Dedifferentiated amniotic fluid mesenchymal stem cell (primary cell): ENCODE measurements around the gene RBM28.

Experiments
- DNase-seq: peaks from one replicate; pipeline ENCODE4 v3.0.0-alpha.2; 2016; ENCODE audit errors: extremely low spot score

The RBM28 gene

DNA sequence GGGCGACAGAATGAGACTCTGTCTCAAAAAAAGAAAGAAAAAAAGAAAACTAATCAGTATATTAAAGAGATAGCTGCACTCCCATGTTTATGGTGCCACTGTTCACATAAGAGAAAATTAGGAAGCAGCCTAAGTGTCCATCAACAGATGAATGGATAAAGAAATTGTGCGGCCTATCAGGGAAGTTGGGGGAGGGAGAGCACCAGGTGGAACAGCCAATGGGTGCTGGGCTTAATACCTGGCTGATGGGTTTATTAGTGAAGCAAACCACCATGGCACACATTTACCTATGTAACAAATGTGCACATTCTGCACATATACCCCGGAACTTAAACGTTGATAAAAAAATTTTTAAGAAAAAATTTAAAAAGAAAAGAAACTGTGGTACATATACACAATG, 26.8 kb upstream of the RBM28 start:
- DNase-seq, result no peak

DNA sequence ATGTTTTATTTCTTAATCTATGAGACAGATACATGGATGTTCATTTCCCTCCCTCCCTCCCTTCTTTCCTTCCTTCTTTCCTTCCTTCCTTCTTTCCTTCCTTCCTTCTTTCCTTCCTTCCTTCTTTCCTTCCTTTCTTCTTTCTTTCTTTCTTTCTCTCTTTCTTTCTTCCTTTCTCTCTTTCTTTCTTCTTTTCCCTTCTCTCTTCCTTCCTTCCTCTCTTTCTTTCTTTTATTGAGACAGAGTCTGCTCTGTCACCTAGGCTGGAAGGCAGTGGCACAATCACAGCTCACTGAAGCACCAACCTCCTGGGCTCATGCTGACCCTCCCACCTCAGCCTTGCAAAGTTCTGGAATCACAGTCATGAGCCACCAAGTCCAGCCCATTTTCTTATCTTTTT, 23.3 kb upstream of the RBM28 start:
- no peak for DNase-seq

DNA sequence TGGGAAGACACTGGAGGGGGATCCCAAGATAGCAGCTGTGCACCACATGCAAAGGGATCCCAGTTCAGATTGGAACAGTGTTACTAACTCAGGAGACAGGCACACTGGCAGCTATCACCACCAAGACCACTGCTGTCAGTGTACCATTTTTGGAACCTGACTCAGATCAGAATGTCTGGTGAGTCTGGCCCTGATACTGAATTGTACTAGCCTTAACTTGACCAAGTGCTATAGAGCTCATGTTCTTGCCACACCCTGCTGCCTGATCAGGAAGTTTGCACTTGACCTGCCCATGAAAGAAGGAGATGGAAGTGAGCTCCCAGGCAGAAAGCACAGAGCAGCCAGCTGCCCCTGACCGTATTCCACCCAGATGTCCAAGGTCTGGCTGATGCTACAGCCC, 22.6 kb upstream of the RBM28 start:
- DNase-seq, result no peak

DNA sequence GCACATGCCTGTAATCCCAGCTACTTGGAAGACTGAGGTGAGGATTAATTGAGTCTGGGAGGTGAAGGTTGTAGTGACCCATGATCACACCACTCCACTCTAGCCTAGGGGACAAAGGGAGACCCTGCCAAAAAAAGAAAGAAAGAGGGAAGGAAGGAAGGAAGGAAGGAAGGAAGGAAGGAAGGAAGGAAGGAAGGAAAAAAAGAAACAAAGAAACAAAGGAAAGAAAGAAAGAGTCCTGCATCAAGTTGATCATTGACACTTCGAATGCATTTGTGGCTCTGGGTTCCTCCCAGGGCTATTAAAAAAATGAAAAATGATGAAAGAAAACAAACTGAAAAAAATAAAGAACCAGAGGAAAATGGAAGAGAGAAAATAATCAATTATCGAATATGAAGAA, 21.7 kb upstream of the RBM28 start:
- DNase-seq, result no peak

DNA sequence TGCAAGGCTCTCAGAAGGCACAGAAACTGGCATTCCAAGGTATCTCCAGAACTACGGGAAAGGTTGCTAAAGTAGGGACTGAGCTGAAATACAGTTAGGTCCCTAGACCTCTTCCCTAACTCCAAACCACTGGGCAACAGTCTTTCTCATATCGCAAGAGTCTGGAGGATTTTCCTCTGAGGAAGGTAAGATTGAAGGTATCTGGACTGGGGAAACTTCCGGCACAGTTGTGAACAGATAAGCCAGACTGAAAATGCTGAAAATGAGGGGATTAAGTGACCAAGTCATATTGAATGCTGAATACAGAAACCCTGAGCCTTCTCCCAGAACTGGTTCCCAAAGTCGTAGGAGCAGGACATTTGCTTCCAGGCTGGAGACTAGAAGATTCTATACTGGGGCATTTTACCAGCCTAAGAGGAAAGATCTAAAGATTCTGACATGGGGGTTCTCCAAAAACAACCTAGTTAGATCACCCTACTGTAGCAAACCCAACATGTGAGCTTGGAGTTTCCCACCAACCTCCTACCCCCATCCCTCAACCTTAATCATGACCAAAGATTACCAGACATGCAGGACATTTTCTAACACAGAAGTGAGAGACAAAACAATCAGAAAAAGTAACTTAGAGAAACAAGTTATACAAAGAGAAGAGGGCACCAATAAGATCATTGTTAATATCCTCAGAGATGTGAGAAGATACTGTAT, 20.6 kb upstream of the RBM28 start:
- DNase-seq, result no peak

DNA sequence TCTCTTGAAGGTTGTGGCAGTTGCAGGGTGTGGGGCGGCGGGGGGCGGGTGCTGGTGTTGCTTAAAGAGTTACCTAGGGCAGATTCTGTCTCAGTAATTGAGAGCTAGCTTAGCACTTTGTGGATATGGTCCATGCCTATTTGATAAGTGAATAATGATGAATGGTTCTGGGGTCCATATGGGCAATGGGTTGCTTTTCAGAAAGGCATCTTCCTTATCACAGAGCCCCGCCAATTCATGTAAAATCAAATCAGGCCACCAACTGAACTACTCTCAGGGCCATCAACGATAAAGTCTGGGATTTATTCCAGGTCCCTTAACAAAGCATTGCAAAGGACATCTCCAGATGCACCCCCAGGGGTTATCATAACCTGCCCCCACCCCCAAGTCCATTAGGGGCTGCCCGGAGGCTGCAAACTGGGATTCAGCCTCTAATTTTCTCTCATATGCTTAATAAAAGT, 19.6 kb upstream of the RBM28 start:
- DNase-seq, result no peak

DNA sequence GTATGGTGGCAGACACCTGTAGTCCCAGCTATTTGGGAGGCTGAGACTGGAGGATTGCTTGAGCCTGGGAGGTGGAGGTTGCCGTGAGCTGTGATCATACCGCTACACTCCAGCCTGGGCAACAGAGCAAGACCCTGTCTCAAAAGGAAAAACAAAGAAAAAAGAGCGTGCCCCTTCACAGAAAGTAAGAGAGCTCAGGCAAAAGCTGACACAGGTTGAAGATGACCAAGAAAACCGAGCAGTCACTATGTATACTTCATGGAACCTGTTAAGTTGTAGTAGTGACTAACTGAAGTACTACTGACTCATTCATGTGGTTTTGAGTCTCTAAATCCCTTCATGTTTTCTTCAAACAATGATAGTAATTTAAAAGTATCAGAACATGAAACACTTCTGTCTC, 19.0 kb upstream of the RBM28 start:
- no peak for DNase-seq

DNA sequence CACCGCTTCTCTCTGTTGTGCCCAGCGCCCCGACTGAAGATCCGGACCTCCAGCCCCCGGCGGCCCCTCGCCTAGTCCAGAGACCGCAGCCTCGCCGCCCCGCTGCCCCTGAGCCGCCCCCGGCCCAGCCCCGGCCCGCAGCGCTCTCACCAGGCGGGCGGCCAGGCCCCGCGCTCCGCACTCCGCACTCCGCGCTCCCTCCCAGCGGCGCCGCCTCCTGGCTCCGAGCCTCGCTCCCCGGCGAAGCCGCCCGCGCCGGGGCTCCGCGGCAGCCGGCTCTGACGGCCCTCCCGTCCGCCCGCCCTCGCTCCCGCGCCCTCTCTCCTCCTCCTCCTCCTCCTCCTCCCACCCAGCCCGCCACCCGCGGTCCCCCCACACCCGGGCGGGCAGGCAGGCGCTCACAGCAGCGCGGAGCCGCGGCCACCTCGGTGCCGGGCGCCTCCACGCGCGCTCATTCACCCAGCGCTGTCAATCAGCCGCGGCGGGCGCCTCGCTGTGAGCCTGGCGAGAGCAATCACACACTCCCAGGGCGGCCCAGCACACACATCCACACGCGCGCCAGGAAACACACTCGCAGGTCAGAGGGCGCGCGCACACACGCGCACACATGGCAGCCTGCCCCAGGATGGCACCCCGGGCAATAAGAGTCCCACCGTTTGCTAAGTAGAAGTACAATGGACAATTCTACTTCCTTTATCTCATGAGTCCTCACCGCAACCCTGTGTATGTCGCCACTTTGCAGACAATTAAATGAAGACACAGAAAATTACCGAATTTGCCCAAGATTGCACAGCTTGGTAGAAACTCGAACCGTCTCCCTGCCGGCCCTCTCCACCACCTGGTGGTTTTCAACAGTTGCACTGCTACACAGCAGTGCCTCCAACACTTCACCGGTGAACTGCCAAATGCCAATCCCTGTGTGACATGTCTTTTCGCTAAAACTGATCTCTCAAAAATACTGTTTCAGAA, 18.0 kb upstream of the RBM28 start, which contains the start of gene PRRT4:
PRRT4 (minus strand) TSS at position 280 of the 969 bp plus-strand sequence.
- DNase-seq, result no peak

DNA sequence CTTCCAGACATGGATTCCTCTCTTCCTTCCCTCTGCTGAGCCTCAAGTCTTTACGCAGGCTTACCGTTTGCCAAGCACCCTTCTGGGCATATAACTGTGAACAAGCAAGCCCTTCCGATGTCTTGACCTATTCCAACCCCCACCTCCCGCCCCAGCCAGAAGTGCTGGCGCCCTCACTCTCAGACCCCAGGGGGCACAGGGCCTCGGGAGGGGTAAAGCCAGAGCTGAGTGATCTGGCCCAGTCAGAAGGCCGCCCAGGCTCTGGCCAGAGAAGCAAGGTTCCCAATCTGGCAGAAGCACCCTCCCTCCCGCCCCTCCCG, 16.6 kb upstream of the RBM28 start:
- DNase-seq, result no peak

DNA sequence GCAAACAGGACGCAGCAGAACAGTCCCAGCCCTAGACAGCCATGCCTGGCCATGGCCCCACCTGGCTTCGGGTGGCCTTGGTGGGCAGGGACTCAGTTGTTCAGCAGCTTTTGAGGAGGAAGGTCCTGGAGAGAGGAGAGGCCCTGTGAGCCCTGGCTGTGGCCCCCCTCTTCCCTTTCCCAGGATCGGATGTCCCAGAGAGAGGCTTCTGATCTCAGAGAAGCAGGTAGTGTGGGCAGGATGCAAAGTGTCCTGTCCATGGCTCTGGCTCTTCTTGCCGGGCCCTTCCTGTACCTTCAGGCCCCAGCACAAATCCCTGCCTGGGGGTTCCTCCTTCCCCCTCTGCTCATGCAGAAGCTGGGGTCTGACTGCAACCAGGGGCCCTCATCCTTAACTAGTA, 16.2 kb upstream of the RBM28 start:
- no peak for DNase-seq

DNA sequence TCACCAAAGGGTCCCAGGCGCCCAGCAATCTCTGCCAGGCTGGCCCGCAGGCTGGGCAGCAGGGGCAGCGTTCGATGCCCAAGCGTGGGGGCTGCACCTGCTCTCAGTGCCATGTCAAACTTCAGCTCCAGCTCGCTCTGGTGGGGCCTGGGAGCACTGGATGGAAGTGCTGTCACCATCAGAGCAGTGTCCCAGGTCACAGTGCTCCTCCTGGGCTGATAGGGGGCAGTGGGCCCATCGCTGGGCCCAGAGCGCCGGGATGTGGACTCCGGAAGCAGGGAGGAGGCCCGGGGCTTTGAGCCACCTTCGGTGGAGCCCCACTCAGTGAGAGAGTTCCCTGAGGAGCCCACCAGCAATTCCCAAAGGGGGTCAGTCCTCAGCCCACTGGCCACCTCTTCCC, 15.6 kb upstream of the RBM28 start:
- DNase-seq, result no peak

DNA sequence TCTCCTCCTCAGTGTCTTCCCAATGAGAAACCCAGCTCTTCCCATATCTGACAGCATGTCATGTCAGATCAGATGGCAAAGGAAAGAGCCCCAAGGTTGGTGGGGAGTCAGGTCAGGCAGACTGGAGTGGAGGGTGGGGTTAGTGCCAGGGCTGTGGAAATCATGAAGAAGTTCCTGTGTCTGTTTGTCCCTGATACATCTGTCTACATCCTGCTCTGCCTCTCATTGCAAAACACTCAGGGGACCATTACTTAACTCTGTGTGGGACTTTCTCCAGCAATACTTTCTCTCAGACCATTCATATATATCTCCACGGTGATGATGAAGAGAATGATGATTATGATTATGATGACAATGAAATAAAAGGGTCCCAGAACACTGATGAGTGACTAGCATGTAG, 14.5 kb upstream of the RBM28 start:
- no peak for DNase-seq

DNA sequence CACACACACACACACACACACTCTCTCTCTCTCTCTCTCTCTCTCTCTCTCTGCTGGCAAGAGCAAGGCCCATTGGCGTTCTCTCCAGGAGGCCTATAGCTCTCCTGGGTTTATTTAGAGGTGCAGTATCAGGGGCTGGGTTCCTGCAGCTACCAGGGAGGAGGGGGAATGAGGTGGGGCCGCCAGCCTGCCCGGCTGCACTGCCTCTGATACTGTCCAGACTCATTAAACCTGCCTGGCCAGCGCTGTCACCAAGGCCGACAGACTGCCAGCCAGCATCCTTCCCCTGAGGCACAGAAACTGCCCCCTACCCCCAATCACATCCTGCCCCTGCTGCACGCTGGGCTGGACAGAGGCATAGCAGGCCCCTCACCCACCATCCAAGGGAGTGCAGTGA, 13.5 kb upstream of the RBM28 start:
- no peak for DNase-seq

DNA sequence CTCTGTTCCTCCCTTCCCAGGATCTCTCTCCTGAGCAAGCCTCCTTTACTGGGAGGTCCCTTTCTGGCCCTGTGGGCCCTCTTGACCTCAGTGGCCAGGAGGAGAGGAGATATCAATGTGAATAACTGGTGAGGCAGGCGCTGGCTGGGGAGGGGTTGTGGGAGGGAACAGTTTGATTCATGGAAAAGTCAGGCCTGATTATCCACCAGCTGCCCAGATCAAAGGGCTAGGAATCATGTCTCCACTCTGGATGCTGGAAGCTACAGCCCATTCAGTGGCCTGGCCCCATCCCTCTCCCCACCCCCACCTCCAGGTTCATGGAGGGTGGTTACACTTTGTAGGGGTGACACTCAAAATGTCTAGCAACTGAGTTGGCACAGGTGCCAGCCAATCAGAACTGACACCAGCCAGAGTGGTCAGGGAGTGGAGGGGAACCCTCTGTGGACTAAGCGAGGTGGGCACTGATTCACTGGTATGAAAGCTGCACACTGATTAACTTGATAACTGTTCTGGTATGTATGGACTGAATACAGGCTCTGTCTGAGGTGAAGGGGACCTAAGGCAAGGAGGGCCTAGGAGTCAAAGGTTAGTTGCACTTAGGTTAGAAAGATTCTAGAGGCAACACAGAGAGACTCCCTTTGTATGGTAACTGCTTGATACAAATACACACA, 13.0 kb upstream of the RBM28 start:
- no peak for DNase-seq

DNA sequence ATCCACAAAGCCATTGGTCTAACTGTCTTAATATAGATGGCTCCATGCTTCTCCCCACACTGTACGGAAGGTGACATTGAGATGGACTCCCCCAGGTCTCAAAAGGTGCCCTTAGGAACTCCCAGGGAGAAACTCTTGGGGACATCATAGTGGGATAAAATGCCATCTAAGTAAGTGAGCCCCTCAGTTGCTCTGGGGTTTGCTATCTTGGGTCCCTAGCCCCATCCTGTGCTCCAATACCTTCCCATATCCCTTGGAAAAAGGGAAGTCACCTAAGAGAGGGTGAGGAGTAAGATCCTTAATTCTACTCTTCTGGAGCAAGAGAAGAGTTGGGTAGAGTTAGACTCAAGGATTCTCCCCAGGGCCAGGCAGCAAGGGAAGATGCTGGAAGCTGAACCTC, 9.9 kb upstream of the RBM28 start:
- no peak for DNase-seq

DNA sequence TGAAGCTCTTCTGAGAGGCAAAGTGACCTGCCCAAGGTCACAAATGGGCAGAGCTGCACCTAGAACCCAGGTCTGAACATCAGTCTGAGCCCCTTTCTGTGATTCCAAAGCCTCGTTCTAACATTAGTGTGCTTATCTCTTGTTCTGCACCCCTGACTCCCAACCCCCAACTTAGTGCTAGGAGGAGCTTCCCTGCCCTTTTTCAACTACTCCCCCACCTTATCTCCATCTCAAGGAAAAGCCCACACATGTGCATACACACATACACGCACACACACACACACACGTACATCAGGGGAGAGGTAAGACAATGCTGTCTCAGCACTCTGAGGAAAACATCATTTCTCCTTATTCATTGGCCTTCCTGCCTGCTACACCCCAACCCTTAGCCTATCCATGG, 9.5 kb upstream of the RBM28 start:
- DNase-seq, result no peak

DNA sequence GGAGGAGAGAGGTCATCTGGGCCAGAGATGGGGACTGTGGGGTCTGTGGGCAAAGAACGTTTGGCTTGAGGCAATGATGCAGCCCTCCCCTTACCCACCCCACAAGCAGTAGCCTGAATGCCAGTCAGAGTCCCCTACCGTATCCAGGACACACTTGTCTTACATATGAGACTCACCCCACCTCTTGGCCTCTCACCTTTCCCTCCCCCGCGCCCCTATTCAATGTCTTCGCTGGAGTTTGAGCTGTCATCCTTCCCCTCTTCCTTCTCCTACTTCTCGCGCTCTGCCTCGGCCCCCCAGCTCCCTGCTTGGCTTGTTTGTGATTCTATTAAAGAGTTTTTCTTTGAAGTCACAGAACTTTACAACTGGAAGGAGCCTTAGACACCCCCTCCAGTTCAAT, 8.9 kb upstream of the RBM28 start:
- DNase-seq, result no peak

DNA sequence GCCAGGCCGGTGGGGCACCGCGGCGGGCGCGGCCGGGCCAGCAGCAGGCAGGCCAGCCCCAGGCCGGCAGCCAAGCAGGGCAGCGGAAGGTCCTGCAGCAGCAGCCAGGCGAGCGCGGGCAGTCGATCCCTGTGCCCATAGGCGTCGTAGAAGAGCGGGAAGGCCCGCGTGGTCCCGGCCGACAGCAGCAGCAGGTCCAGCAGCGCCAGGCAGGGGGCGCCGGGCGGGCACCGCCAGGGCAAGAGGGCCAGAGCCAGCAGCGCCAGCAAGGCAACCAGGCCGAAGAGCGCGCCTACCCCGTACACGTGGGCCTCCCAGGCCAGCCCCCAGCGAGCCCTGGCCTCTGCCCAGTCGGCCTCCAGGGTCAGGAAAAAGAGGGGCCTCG, 8.4 kb upstream of the RBM28 start:
- no peak for DNase-seq

DNA sequence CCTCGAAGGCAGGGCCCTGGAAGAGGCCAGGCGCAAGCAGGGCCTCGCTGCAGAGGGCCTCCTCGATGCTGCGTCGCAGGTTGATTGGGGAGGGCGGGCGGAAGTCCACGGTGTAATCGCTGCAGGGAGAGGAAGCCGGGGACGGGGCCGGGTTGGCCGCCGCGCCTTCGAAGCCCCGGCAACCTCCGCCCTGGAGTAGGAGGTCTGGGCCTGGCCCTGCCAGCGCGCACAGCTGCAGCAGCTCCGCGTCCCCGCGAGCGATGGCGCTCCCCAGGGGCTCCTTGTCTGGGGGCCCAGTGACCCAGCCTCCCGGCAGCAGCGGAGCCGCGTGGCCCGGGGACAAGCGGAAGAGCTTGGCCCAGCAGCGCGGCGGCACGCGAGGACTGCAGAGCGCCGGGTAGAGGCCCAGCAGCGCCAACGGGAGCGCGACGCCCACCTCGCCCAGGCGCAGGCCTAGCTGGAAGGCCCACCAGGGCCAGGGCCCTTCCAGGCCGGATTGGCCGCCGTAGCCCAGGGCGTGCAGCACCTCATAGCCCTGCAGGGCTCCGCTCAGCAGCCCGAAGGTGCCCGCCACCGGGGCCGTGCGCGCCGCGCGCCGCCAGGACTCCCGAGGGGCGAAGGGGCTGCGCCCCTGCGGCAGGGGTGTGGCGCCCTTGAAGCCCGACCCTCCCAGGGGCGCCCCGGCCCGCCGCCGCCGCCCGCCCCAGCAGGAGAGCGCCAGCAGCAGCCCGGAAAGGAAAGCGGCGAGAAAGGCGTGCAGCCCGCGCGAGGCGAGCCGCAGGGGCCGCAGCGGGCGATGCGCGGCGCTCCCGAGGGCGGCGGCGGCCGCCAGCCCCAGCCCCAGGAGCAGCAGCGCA, 7.8 kb upstream of the RBM28 start:
- DNase-seq, result no peak

DNA sequence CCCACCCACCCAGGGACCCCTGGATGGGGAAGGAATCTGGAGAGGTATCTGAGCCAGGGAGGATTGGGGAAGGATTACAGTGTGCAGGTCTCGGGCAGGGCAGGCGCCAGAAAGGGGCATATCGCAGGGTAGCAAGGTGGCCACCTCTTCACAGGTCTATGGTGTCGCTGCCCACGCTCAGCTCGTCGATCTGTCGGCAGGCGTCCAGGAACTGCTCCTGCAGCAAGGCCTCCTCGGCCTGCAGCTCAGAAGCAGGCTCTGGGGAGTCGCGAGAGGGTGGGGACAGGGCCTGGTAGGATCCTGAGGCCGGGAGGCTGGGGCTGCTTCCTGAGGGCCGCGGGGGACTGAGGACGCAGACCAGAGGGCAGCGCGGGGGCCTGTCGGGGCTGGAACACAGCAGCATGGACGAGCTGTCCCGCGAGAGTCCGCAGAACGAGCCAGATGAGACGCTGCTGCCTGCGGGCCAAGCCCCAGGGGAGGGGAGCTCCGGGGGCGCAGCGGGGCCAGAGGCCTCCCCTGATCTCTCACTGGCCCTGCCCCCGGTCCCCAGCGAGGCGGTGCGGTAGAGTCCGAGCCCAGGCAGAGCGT, 7.1 kb upstream of the RBM28 start:
- no peak for DNase-seq

DNA sequence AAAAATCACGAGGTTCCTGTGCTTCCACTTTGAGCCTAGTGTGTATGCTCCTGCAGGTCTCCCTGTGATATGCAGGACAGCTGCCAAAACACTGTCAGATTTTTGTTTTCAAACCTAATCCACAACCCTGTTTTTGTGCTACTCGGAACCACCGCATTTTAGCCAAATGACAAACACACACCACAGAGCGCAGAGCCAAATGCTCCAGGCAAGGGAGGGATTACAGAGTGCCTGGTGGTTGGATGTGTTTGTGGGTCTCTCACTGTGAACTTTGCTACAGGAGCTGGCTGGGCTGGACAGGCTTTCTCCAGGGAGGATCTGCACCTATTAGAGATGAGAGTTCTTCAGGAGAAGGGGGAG, 5.7 kb upstream of the RBM28 start:
- peak; percentile 19 for DNase-seq
